Activated B cell treated with CpG ODN at 0.5 μM for 24 hours (primary cell): ENCODE results near the gene SEMA3C. TPM values are rescaled to one million over a fixed set of nuclear protein-coding genes. Genes with fewer than 3 reads are reported as not detected.

Experiments used
- ATAC-seq: fragments of 200-7000 bp; cut with Tn5 transposase; one replicate; pipeline ENCODE4 v1.10.0; 2021; ENCODE audit warnings: low read depth, mild to moderate bottlenecking, moderate library complexity
- CTCF ChIA-PET: fragments of 350-600 bp; sonication (Branson Sonifier 250); formaldehyde crosslinking; loops from one replicate; lab custom pipeline; 2021; ENCODE audit warnings: antibody characterized with exemption; lab: Charles Lee
- POLR2A ChIA-PET: fragments of 350-600 bp; sonication (Branson Sonifier 250); formaldehyde crosslinking; loops from one replicate; lab custom pipeline; 2021; ENCODE audit warnings: antibody characterized with exemption; lab: Charles Lee
- DNase-seq: peaks from one replicate; pipeline ENCODE4 v3.0.0; 2022
- H3K27ac Mint-ChIP-seq: one replicate; pipeline ENCODE4 v1.8.0; 2020; ENCODE audit warnings: mixed read lengths
- H3K27me3 Mint-ChIP-seq: one replicate; pipeline ENCODE4 v1.8.0; 2021; ENCODE audit warnings: mixed read lengths
- H3K36me3 Mint-ChIP-seq: one replicate; pipeline ENCODE4 v1.8.0; 2021; ENCODE audit warnings: low read depth, mixed read lengths
- H3K4me1 Mint-ChIP-seq: one replicate; pipeline ENCODE4 v1.8.0; 2021; ENCODE audit warnings: mixed read lengths
- H3K4me3 Mint-ChIP-seq: one replicate; pipeline ENCODE4 v1.8.0; 2020; ENCODE audit warnings: mild to moderate bottlenecking, mixed read lengths
- H3K9me3 Mint-ChIP-seq: one replicate; pipeline ENCODE4 v1.8.0; 2020; ENCODE audit warnings: mixed read lengths
- intact Hi-C: fragments of 100-400 bp; cut with micrococcal nuclease; formaldehyde crosslinking; loops from one replicate; pipeline ENCODE4 v1.15.1; 2024
- total RNA-seq: library from RNA; stranded (reverse); gene quantifications from 2 replicates; pipeline ENCODE4 v1.2.3, GENCODE V29; 2022
- TF ChIP-seq, protein P1 (sequence below): fragments of 200-600 bp; IDR thresholded peaks from one replicate; pipeline ENCODE4 v1.8.0; 2022; ENCODE audit warnings: antibody characterized with exemption, mild to moderate bottlenecking

The SEMA3C gene
- total RNA-seq, 1 donor from 2014 or later, result not detected

- ChIA-PET POLR2A (no interaction called here), CTCF (no interaction called here)
- intact Hi-C loops, result no loop called here
- Mint-ChIP-seq H3K27me3 (no peaks in the 10 kb centered on the region), H3K4me1 (no peaks in the 10 kb centered on the region), H3K36me3 (no peaks in the 10 kb centered on the region), H3K4me3 (no peak overlapping the region), H3K9me3 (no peaks in the 10 kb centered on the region), H3K27ac (no peak overlapping the region)
- DNase-seq (no peak), ATAC-seq (no peak)
- TF ChIP-seq, protein P1, sequence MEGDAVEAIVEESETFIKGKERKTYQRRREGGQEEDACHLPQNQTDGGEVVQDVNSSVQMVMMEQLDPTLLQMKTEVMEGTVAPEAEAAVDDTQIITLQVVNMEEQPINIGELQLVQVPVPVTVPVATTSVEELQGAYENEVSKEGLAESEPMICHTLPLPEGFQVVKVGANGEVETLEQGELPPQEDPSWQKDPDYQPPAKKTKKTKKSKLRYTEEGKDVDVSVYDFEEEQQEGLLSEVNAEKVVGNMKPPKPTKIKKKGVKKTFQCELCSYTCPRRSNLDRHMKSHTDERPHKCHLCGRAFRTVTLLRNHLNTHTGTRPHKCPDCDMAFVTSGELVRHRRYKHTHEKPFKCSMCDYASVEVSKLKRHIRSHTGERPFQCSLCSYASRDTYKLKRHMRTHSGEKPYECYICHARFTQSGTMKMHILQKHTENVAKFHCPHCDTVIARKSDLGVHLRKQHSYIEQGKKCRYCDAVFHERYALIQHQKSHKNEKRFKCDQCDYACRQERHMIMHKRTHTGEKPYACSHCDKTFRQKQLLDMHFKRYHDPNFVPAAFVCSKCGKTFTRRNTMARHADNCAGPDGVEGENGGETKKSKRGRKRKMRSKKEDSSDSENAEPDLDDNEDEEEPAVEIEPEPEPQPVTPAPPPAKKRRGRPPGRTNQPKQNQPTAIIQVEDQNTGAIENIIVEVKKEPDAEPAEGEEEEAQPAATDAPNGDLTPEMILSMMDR, result no peak
Measured at GRCh38 chr7:80768756-80769155, 150.1 kb downstream of the SEMA3C start.

GRCh38 chr7:80767654-80768053 is 151.2 kb downstream of the SEMA3C start:
- Mint-ChIP-seq H3K27me3 (no peaks in the 10 kb centered on the region), H3K4me3 (no peak overlapping the region), H3K9me3 (no peaks in the 10 kb centered on the region), H3K36me3 (no peaks in the 10 kb centered on the region), H3K4me1 (no peaks in the 10 kb centered on the region), H3K27ac (no peak overlapping the region)
- POLR2A ChIA-PET, result no interaction called here
- intact Hi-C loops, result no loop called here
- CTCF ChIA-PET, result no interaction called here
- DNase-seq (no peak), ATAC-seq (no peak)
- TF ChIP-seq, protein P1, result no peak

GRCh38 chr7:80766724-80767123 is 152.1 kb downstream of the SEMA3C start:
- H3K27me3 Mint-ChIP-seq, result no peaks in the 10 kb centered on the region
- no peak overlapping the region for H3K4me3 Mint-ChIP-seq
- ATAC-seq (no peak), DNase-seq (no peak)
- H3K27ac Mint-ChIP-seq, result no peak overlapping the region
- ChIA-PET POLR2A (no interaction called here), CTCF (no interaction called here)
- H3K9me3 Mint-ChIP-seq, result no peaks in the 10 kb centered on the region
- H3K36me3 Mint-ChIP-seq, result no peaks in the 10 kb centered on the region
- H3K4me1 Mint-ChIP-seq, result no peaks in the 10 kb centered on the region
- intact Hi-C loops, result no loop called here
- TF ChIP-seq, protein P1, result no peak

- H3K27me3 Mint-ChIP-seq, result no peaks in the 10 kb centered on the region
- ATAC-seq (no peak), DNase-seq (no peak)
- H3K27ac Mint-ChIP-seq, result no peak overlapping the region
- intact Hi-C loops, result no loop called here
- no peaks in the 10 kb centered on the region for H3K9me3 Mint-ChIP-seq
- TF ChIP-seq, protein P1, result no peak
- CTCF ChIA-PET, result no interaction called here
- POLR2A ChIA-PET, result no interaction called here
- H3K36me3 Mint-ChIP-seq, result no peaks in the 10 kb centered on the region
- H3K4me3 Mint-ChIP-seq, result no peak overlapping the region
- no peaks in the 10 kb centered on the region for H3K4me1 Mint-ChIP-seq
Measured at GRCh38 chr7:80764132-80764531, 154.7 kb downstream of the SEMA3C start.

DNA sequence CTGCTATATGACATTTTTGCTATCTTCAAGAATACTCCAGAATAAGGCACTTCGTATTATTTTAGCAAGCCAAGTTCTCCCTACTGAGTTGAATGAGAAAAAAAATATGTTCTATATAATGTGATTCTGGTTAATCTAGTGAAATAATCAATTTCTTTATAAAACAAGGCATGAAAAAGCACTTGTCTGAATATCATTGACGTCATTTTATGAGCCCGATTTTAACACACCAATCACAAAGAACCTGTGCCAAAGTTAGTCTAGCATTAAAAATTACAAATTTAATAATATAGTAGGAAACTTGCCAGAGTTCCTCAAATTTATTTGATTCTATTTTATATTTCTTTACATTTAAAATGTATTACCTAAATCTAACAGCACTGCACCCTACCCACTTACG is 155.1 kb downstream of the SEMA3C start:
- ChIA-PET CTCF (no interaction called here), POLR2A (no interaction called here)
- Mint-ChIP-seq H3K27me3 (no peaks in the 10 kb centered on the region), H3K27ac (no peak overlapping the region), H3K9me3 (no peaks in the 10 kb centered on the region), H3K4me1 (no peaks in the 10 kb centered on the region), H3K4me3 (no peak overlapping the region), H3K36me3 (no peaks in the 10 kb centered on the region)
- DNase-seq (no peak), ATAC-seq (no peak)
- TF ChIP-seq, protein P1, result no peak
- intact Hi-C loops, result no loop called here
